Hematopoietic multipotent progenitor cell treated with erythropoietin and hydrocortisone succinate and interleukin-3 and kit ligand, for 8 days (in vitro differentiated cells): ENCODE measurements around the gene LRRC17.
"Not testable (repeated sequence)": the region's sequence is repeated elsewhere in the genome, so short reads cannot be mapped to it uniquely, and the experiment has no call there.

Experiments used
- DNase-seq: peaks from one replicate; pipeline ENCODE4 v3.0.0-alpha.2; 2015

Gene LRRC17

DNA sequence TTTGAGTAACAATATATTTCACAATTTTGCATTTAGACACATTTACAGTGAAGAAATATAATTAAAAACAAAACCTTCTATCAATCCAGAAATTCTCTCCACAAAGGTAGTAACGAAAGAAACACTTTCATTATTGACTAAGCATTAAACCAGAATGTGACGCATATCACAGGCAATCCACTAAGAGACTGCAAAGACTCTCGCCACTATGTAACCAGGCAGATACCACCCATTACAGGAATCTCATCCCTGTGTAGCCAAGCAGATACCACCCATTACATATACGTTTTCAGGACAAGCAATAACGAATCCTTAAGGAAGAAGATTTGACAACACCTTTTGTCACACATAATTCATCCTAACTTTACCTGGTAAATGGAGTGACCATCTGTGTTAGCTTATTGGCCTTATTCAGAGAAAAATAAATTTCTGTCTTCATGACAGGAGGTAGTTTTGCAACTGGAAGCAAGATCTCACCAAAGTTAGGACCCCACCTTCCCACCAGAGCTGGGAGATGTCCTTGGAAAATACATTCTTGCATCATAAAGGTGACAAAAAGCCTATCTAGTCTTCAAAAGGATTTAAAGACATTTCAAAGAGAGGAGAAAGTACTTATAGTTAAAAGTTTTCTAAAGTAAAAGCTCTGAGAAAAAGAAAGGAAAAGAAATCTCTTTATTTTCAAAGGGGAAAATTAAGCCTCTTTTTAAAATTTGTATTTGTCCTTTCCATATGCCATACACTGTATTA is 30.8 kb downstream of the LRRC17 start:
- no peak for DNase-seq

- no peak for DNase-seq
These were observed 31.4 kb downstream of the LRRC17 start for GRCh38 chr7:102944241-102944640.

DNA sequence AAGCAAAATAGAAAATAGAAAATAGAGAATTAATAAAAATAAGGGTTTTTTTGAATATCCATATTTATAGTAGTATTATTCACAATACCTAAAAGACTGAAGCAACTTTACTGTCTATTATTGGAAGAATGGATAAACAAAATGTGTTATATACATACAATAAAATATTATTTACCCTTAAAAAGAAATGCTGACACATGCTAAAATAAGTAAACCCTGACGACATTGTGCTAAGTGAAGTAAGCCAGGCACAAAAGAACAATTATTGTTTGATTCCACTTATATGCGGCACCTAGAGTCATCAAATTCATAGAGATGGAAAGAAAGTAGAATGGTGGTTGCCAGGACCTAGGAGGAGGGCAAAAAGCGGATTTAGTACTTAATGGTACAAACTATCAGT is 39.0 kb downstream of the LRRC17 start:
- DNase-seq: no peak

GRCh38 chr7:102953406-102953805 is 40.6 kb downstream of the LRRC17 start:
- DNase-seq: no peak

DNA sequence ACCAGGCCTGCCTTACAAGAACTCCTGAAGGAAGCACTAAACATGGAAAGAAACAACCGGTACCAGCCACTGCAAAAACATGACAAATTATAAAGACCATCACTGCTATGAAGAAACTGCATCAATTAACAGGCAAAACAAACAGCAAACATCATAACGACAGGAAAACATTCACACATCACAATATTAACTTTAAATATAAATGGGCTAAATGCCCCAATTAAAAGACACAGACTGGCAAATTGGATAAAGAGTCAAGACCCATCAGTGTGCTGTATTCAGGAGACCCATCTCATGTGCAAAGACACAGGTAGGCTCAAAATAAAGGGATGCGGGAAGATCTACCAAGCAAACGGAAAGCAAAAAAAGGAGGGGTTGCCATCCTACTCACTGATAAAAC is 41.6 kb downstream of the LRRC17 start:
- not testable (repeated sequence) for DNase-seq

DNA sequence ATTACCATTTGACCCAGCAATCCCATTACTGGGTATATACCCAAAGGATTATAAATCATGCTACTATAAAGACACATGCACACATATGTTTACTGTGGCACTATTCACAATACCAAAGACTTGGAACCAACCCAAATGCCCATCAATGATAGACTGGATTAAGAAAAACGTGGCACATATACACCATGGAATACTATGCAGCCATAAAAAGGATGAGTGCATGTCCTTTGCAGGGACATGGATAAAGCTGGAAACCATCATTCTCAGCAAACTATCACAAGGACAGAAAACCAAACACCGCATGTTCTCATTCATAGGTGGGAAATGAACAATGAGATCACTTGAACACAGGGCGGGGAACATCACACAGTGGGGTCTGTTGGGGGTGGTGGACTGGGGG is 45.2 kb downstream of the LRRC17 start:
- not testable (repeated sequence) for DNase-seq

GRCh38 chr7:102961993-102962392 is 49.2 kb downstream of the LRRC17 start:
- not testable (repeated sequence) for DNase-seq

GRCh38 chr7:102966465-102966864 is 53.7 kb downstream of the LRRC17 start:
- DNase-seq: no peak

- DNase-seq: no peak
These were observed 55.0 kb downstream of the LRRC17 start for GRCh38 chr7:102967798-102968197.

DNA sequence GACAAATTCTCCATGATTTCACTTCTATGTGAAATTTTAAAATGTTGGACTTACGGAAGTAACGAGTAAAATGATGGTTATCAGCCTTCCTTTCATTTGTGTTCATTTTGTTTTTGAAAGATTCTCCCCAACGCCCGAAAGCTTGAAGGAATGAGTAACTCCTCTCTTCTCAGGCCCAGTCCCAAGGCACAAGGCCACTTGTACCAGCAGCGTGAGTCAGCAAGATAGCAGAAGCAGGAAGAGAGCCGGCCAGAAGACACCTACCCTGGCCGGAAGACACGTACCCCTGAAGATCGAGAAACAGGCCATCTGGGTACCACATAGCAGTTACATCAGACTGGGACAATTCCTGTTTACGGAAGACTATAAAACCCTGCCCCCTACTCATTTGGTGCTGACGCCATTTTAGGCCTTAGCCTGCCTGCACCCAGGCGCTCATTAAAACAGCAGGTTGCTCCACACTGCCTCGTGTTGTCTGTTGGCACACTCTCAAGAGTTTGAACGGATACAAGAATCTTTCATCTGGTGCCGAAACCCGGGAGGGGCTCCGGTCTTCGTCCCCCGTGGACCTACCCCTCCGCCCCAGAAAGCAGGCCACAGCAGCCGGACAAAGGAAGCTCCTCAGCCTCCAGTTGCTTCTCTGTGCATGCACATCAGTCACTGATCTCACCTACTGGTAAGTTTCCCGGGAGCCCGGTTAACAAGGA is 60.4 kb downstream of the LRRC17 start:
- DNase-seq: no peak

- DNase-seq: peak; percentile 26
These were observed 61.8 kb downstream of the LRRC17 start for GRCh38 chr7:102974366-102975236.

GRCh38 chr7:102975854-102976253 is 63.1 kb downstream of the LRRC17 start:
- no peak for DNase-seq

- no peak for DNase-seq
These were observed 63.7 kb downstream of the LRRC17 start for GRCh38 chr7:102976493-102976892.

DNA sequence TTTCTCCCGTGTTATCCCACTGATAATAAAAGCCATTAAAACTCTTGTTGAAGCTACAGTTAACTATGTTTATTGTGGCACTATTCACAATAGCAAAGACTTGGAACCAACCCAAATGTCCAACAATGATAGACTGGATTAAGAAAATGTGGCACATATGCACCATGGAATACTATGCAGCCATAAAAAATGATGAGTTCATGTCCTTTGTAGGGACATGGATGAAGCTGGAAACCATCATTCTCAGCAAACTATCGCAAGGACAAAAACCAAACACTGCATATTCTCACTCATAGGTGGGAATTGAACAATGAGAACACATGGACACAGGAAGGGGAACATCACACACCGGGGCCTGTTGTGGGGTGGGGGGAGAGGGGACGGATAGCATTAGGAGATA is 64.8 kb downstream of the LRRC17 start:
- not testable (repeated sequence) for DNase-seq

GRCh38 chr7:102978284-102978683 is 65.5 kb downstream of the LRRC17 start:
- DNase-seq: peak; percentile 78

GRCh38 chr7:102979670-102980069 is 66.9 kb downstream of the LRRC17 start:
- DNase-seq: no peak

GRCh38 chr7:102981451-102981850 is 68.7 kb downstream of the LRRC17 start:
- DNase-seq: no peak

GRCh38 chr7:102982235-102982634 is 69.4 kb downstream of the LRRC17 start:
- no peak for DNase-seq

GRCh38 chr7:102983602-102984001 is 70.8 kb downstream of the LRRC17 start:
- peak; percentile 35 for DNase-seq

GRCh38 chr7:102985176-102985783 is 72.5 kb downstream of the LRRC17 start:
- no peak for DNase-seq

DNA sequence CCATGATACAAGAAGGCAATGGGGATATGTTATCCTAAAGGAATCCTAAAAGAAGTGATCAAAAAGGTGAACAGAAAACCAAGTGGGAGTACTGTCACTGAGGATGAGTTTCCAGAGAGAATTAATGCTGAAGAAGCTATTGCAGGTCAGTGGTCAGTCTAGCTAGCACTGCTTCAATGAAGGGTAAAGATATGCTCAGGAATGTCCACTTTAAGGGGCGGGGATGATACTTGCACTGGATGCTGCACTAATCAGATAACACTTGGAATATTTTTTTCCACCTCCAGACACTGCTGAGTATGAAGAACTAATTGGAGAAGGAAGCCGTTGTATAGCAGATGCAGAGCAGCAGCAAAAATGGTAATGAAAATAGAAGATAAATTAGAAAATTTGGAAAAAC is 75.3 kb downstream of the LRRC17 start:
- DNase-seq: no peak

GRCh38 chr7:102988631-102989560 is 76.1 kb downstream of the LRRC17 start:
- no peak for DNase-seq
